NCI-H2081 (cell line): ENCODE measurements around the gene CDK17.
A peak's percentile ranks its signal among the peaks of the same experiment; 100 is the strongest.
"Not testable (repeated sequence)": the region's sequence is repeated elsewhere in the genome, so short reads cannot be mapped to it uniquely, and the experiment has no call there.

Experiments used
- DNase-seq, 2 experiments: peaks; one replicate each; lab custom pipeline; 2025; lab: John Stamatoyannopoulos, UW

The CDK17 gene

GRCh38 chr12:96387981-96388380 lies 12.3 kb downstream of the CDK17 start:
- no peak for DNase-seq

- no peak for DNase-seq
Measured at GRCh38 chr12:96386794-96387193, 13.4 kb downstream of the CDK17 start.

GRCh38 chr12:96383991-96384390 lies 16.2 kb downstream of the CDK17 start:
- no peak for DNase-seq

GRCh38 chr12:96383371-96383770 lies 16.9 kb downstream of the CDK17 start:
- DNase-seq, result no peak

GRCh38 chr12:96379743-96380142 lies 20.5 kb downstream of the CDK17 start:
- DNase-seq, result not testable (repeated sequence)

- no peak for DNase-seq
Measured at GRCh38 chr12:96378319-96378718, 21.9 kb downstream of the CDK17 start.

GRCh38 chr12:96376865-96377264 lies 23.4 kb downstream of the CDK17 start:
- DNase-seq, result no peak

- no peak for DNase-seq
Measured at GRCh38 chr12:96375841-96376604, 24.2 kb downstream of the CDK17 start.

- no peak for DNase-seq
Measured at GRCh38 chr12:96375170-96375569, 25.1 kb downstream of the CDK17 start.

GRCh38 chr12:96371790-96372699 lies 28.2 kb downstream of the CDK17 start:
- DNase-seq, result no peak

GRCh38 chr12:96371138-96371789 lies 29.0 kb downstream of the CDK17 start:
- no peak for DNase-seq

GRCh38 chr12:96368687-96369086 lies 31.6 kb downstream of the CDK17 start:
- no peak for DNase-seq

- DNase-seq, result peak; percentile 3 to 31
Measured at GRCh38 chr12:96368233-96368632, 32.0 kb downstream of the CDK17 start.

GRCh38 chr12:96366381-96366654 lies 33.9 kb downstream of the CDK17 start:
- no peak for DNase-seq

GRCh38 chr12:96365604-96366380 lies 34.4 kb downstream of the CDK17 start:
- no peak for DNase-seq

- no peak for DNase-seq
Measured at GRCh38 chr12:96364092-96364700, 36.0 kb downstream of the CDK17 start.

GRCh38 chr12:96361074-96361473 lies 39.2 kb downstream of the CDK17 start:
- DNase-seq, result no peak

GRCh38 chr12:96360550-96360949 lies 39.7 kb downstream of the CDK17 start:
- DNase-seq, result no peak

- no peak for DNase-seq
Measured at GRCh38 chr12:96359328-96359727, 40.9 kb downstream of the CDK17 start.

GRCh38 chr12:96356831-96357230 lies 43.4 kb downstream of the CDK17 start:
- DNase-seq, result no peak

GRCh38 chr12:96354844-96355534 lies 45.2 kb downstream of the CDK17 start:
- DNase-seq, result no peak
